HCT116 (cell line): ENCODE results near the gene LRRC51. TPM values are rescaled to one million over a fixed set of nuclear protein-coding genes. Genes with fewer than 3 reads are reported as not detected.

Experiments
- ATAC-seq: fragments of 200-7000 bp; cut with Tn5 transposase; 2 replicates; pipeline ENCODE4 v1.9.1; 2020; ENCODE audit warnings: mild to moderate bottlenecking, moderate library complexity
- BruUV-seq: library from RNA; stranded (reverse); fragments of 400-500 nt; replicated peaks from 2 replicates; lab custom pipeline; 2021; lab: Mats Ljungman, UMichigan
- CTCF ChIA-PET: fragments of 300-600 bp; sonication (Branson Sonifier 250); formaldehyde crosslinking; loops from one replicate; lab custom pipeline; 2021; ENCODE audit warnings: antibody characterized with exemption; lab: Charles Lee
- POLR2A ChIA-PET: fragments of 300-600, 350-600 bp; sonication (Branson Sonifier 250); formaldehyde crosslinking; loops from one replicate; lab custom pipeline; 2021; ENCODE audit warnings: antibody characterized with exemption; lab: Charles Lee
- RAD21 ChIA-PET, 2 experiments: fragments of 300-600 bp; sonication (Branson Sonifier 250); formaldehyde crosslinking; loops; one replicate each; lab custom pipeline; 2023; ENCODE audit warnings: low total read pairs in 2 of 2; ENCODE audit not compliant: uncharacterized antibody in 2 of 2, unreplicated experiment in 2 of 2, low non-redundant PET in 1 of 2; lab: Charles Lee
- DNase-seq: peaks from one replicate; pipeline ENCODE4 v3.0.0-alpha.2; 2010; ENCODE audit warnings: low read depth, low spot score
- H2AFZ ChIP-seq: fragments of 200-600 bp; shearing (Covaris generic), sonication (generic); 2 replicates; pipeline ENCODE4 v1.6.1; 2017; ENCODE audit warnings: low read depth, mixed run types, mixed read lengths, antibody characterized with exemption, low read length; ENCODE audit not compliant: poor library complexity, severe bottlenecking
- H3K27ac ChIP-seq: 2 replicates; pipeline ENCODE4 v1.5.1; 2012; ENCODE audit warnings: low read depth, low read length
- H3K27me3 ChIP-seq: fragments of 200-600 bp; sonication (generic); 2 replicates; pipeline ENCODE4 v1.6.1; 2016; ENCODE audit warnings: mixed run types, low read length, mixed read lengths; ENCODE audit not compliant: insufficient read depth
- H3K36me3 ChIP-seq, 2 experiments: fragments of 200-500 bp in 1 of 2; fragments of 200-600 bp in 1 of 2; sonication (Bioruptor generic) in 1 of 2; sonication (generic) in 1 of 2; 2 replicates each; pipeline versions ENCODE4 v1.5.1 to v1.6.1; 2014 to 2016; ENCODE audit warnings: low read length in 2 of 2, inconsistent platforms in 1 of 2, mixed read lengths in 1 of 2, mixed run types in 1 of 2; ENCODE audit not compliant: insufficient read depth in 2 of 2, control insufficient read depth in 1 of 2
- H3K4me1 ChIP-seq, 2 experiments: fragments of 200-600 bp in 1 of 2; sonication (generic) in 1 of 2; 2 replicates each; pipeline versions ENCODE4 v1.5.1 to v1.6.1; 2012 to 2017; ENCODE audit warnings: low read length in 2 of 2, inconsistent platforms in 1 of 2, mild to moderate bottlenecking in 1 of 2, mixed read lengths in 1 of 2, mixed run types in 1 of 2, moderate library complexity in 1 of 2; ENCODE audit not compliant: insufficient read depth in 2 of 2, control insufficient read depth in 1 of 2
- H3K4me2 ChIP-seq: fragments of 200-600 bp; sonication (generic); 2 replicates; pipeline ENCODE4 v1.6.1; 2017; ENCODE audit warnings: mixed run types, low read length, mixed read lengths
- H3K4me3 ChIP-seq, 2 experiments: fragments of 200-600 bp in 1 of 2; sonication (generic) in 1 of 2; replicated peaks in 1 of 2; 2 replicates each; pipeline ENCODE4 v1.5.1; 2011 to 2016; ENCODE audit warnings: low read length in 2 of 2, control low read depth in 1 of 2, low read depth in 1 of 2, mild to moderate bottlenecking in 1 of 2, mixed read lengths in 1 of 2, mixed run types in 1 of 2
- H3K79me2 ChIP-seq: fragments of 200-600 bp; sonication (generic); 2 replicates; pipeline ENCODE4 v1.6.1; 2017; ENCODE audit warnings: mild to moderate bottlenecking, mixed run types, low read length, moderate library complexity, mixed read lengths; ENCODE audit not compliant: insufficient read depth
- H3K9ac ChIP-seq: fragments of 200-600 bp; sonication (generic); 2 replicates; pipeline ENCODE4 v1.6.1; 2016; ENCODE audit warnings: low read length, mixed read lengths
- H3K9me2 ChIP-seq: fragments of 200-600 bp; sonication (generic), shearing (Covaris generic); 2 replicates; pipeline ENCODE4 v1.6.1; 2017; ENCODE audit warnings: mixed run types, mild to moderate bottlenecking, moderate library complexity; ENCODE audit not compliant: insufficient read depth
- H3K9me3 ChIP-seq, 2 experiments: fragments of 200-500 bp in 1 of 2; fragments of 200-600 bp in 1 of 2; sonication (Bioruptor generic) in 1 of 2; sonication (generic) in 1 of 2; 2 replicates each; pipeline ENCODE4 v1.6.1; 2014 to 2017; ENCODE audit warnings: low read length in 2 of 2, mixed read lengths in 2 of 2, inconsistent platforms in 1 of 2, low read depth in 1 of 2, mild to moderate bottlenecking in 1 of 2, mixed run types in 1 of 2, moderate library complexity in 1 of 2; ENCODE audit not compliant: control insufficient read depth in 1 of 2, insufficient read depth in 1 of 2
- H4K20me1 ChIP-seq: fragments of 200-600 bp; sonication (generic), shearing (Covaris generic); 2 replicates; pipeline ENCODE4 v1.6.1; 2017; ENCODE audit warnings: mixed run types, mild to moderate bottlenecking, moderate library complexity; ENCODE audit not compliant: insufficient read depth
- CBX3 ChIP-seq: IDR thresholded peaks from 2 replicates; pipeline ENCODE4 v1.6.1; 2012; ENCODE audit warnings: low read depth
- EZH2phosphoT487 ChIP-seq: fragments of 200-600 bp; IDR thresholded peaks from 2 replicates; pipeline ENCODE4 v1.6.1; 2018; ENCODE audit warnings: antibody characterized with exemption, borderline replicate concordance
- JUND ChIP-seq: IDR thresholded peaks from 2 replicates; pipeline ENCODE4 v1.6.1; 2012
- POLR2A ChIP-seq: IDR thresholded peaks from 2 replicates; pipeline ENCODE4 v1.7.0; 2011; ENCODE audit warnings: borderline replicate concordance; ENCODE audit not compliant: insufficient read depth, insufficient read length; ENCODE audit errors: extremely low read depth
- RAD21 ChIP-seq: IDR thresholded peaks from 2 replicates; pipeline ENCODE4 v1.6.1; 2012; ENCODE audit warnings: low read depth, mild to moderate bottlenecking
- YY1 ChIP-seq: IDR thresholded peaks from 2 replicates; pipeline ENCODE4 v1.6.1; 2011; ENCODE audit warnings: low read length, low read depth, moderate library complexity, mild to moderate bottlenecking; ENCODE audit not compliant: insufficient replicate concordance; ENCODE audit errors: extremely low read depth
- ZBTB33 ChIP-seq: IDR thresholded peaks from 2 replicates; pipeline ENCODE4 v1.6.1; 2011; ENCODE audit warnings: mild to moderate bottlenecking, low read length, moderate library complexity; ENCODE audit not compliant: insufficient replicate concordance; ENCODE audit errors: extremely low read depth
- ZFX ChIP-seq: fragments of 450-650 bp; IDR thresholded peaks from 2 replicates; pipeline ENCODE4 v1.6.1; 2017
- intact Hi-C: fragments of 100-400 bp; cut with micrococcal nuclease; formaldehyde crosslinking; loops from 2 replicates; pipeline ENCODE4 v1.10.0; 2022
- total RNA-seq: library from RNA; stranded (reverse); gene quantifications from one replicate; pipeline ENCODE4 v1.2.1, GENCODE V29; 2021; ENCODE audit not compliant: unreplicated experiment
- TF ChIP-seq, protein P1 (sequence below): IDR thresholded peaks from 2 replicates; pipeline ENCODE4 v1.6.1; 2012; ENCODE audit warnings: low read depth
- TF ChIP-seq, protein P2 (sequence below): IDR thresholded peaks from 2 replicates; pipeline ENCODE4 v1.6.1; 2012
- TF ChIP-seq, protein P3 (sequence below): IDR thresholded peaks from 2 replicates; pipeline ENCODE4 v1.6.1; 2012

LRRC51 gene
- total RNA-seq, 1 experiment from 2014 or later: 10.8 TPM

- Histone ChIP-seq H4K20me1 (no peaks in the 10 kb centered on the region), H3K27ac (peak overlapping the region; percentile 80), H3K9ac (peak overlapping the region; percentile 95), H3K4me3 (peak overlapping the region; percentile 89 to 99), H2AFZ (no peak overlapping the region), H3K79me2 (peaks cover 36% of the 10 kb centered on the region), H3K36me3 (peaks cover 11 to 18% of the 10 kb centered on the region in 2 experiments; a peak in 3 of 4 replicates), H3K9me2 (no peaks in the 10 kb centered on the region), H3K9me3 (no peaks in the 10 kb centered on the region), H3K4me1 (peaks cover 11 to 18% of the 10 kb centered on the region in 2 experiments; a peak in 3 of 4 replicates), H3K4me2 (peak overlapping the region; percentile 90), H3K27me3 (no peaks in the 10 kb centered on the region)
- ChIA-PET CTCF (no interaction called here), POLR2A (no interaction called here), RAD21 (interaction anchor here in 1 of 2 experiments (0.6 kb wide), 1 partner anchor 10 kb away, joined by 3 read pairs; the partner anchor contains the start of gene ANAPC15)
- intact Hi-C loops: loop anchor here (5.0 kb wide), 1 partner anchor 120 kb away; the partner anchor contains the start of gene INPPL1
- ATAC-seq (no peak), DNase-seq (no peak)
- TF ChIP-seq ZFX: no peak
- TF ChIP-seq CBX3: no peak
- no peak for TF ChIP-seq POLR2A
- no peak for TF ChIP-seq ZBTB33
- TF ChIP-seq, protein P1, sequence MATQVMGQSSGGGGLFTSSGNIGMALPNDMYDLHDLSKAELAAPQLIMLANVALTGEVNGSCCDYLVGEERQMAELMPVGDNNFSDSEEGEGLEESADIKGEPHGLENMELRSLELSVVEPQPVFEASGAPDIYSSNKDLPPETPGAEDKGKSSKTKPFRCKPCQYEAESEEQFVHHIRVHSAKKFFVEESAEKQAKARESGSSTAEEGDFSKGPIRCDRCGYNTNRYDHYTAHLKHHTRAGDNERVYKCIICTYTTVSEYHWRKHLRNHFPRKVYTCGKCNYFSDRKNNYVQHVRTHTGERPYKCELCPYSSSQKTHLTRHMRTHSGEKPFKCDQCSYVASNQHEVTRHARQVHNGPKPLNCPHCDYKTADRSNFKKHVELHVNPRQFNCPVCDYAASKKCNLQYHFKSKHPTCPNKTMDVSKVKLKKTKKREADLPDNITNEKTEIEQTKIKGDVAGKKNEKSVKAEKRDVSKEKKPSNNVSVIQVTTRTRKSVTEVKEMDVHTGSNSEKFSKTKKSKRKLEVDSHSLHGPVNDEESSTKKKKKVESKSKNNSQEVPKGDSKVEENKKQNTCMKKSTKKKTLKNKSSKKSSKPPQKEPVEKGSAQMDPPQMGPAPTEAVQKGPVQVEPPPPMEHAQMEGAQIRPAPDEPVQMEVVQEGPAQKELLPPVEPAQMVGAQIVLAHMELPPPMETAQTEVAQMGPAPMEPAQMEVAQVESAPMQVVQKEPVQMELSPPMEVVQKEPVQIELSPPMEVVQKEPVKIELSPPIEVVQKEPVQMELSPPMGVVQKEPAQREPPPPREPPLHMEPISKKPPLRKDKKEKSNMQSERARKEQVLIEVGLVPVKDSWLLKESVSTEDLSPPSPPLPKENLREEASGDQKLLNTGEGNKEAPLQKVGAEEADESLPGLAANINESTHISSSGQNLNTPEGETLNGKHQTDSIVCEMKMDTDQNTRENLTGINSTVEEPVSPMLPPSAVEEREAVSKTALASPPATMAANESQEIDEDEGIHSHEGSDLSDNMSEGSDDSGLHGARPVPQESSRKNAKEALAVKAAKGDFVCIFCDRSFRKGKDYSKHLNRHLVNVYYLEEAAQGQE: no peak
- TF ChIP-seq JUND: no peak
- TF ChIP-seq EZH2phosphoT487: no peak
- TF ChIP-seq, protein P2, sequence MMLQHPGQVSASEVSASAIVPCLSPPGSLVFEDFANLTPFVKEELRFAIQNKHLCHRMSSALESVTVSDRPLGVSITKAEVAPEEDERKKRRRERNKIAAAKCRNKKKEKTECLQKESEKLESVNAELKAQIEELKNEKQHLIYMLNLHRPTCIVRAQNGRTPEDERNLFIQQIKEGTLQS: no peak
- no peak for TF ChIP-seq YY1
- TF ChIP-seq, protein P3, sequence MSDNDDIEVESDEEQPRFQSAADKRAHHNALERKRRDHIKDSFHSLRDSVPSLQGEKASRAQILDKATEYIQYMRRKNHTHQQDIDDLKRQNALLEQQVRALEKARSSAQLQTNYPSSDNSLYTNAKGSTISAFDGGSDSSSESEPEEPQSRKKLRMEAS: no peak
- TF ChIP-seq RAD21: no peak
- TSS peak; percentile 67 for BruUV-seq
These were observed 21.5 kb downstream of the LRRC51 start for GRCh38 chr11:72102162-72102561.
